ENCODE results near the gene P2RX1.

The P2RX1 gene

GRCh38 chr17:3924512-3925350, 8.5 kb upstream of the P2RX1 start:
- no peak for DNase-seq (ENCODE audit: low read depth)

- DNase-seq (ENCODE audit: low read depth), result no peak
Measured at GRCh38 chr17:3923466-3924190, 7.4 kb upstream of the P2RX1 start.

DNA sequence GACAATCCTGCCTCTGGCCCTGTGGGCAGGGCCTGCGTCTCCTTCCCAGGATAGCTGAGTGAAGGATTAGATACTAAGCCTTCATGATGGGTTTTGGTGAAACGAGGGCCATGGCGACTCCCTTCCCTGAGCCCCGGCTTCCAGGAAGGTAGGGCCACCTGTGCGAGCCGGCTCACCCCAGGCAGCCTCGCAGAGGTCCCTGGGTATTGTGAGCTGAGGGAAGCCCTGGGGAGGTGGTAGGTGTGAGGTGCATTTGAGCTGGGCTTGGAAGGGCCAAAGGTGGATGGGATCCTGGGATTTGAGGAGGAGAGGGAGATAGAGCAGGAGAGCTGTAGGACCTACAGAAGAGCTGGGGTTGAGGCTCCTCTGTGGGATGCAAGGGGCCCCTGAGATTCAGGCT, 6.5 kb upstream of the P2RX1 start:
- DNase-seq (ENCODE audit: low read depth), result no peak

DNA sequence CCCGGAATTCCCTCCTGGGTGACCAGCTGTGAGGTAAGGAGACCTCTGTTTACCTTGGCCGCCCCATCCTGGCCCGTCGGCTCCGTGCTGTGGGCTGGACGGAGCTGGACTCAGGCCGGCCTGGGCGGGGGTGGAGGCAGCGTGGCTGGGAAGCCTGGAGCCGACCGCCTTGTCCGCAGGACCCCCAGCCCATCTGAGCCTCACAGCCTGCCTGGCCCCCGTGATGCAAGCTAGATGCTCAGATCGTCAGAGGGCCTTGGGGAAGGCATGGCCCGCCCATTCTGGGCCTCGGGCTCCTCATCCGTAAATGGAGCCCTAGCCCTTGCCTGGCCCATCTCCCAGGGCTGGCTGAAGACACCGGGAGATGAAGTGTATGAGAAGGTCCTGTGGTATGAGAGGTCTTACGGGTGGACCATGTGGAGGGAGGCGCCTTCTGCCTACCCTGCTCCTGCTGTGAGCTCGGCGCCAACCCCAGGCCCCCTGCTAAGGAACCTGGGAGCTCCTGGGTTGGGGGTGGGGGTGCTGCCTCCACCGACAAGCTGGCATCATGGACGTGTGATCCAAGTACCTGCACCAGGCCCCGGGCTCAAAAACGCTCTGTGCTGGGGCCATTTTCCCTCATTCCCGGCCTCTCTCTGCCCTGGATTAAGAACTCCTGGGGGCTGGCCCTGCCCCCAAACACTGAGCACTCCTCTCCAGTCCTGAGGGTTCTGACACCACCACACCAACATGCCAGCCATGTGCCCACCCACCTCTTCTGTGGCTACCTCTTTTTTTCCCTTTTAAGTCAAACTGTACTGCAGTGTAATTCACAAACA, 5.4 kb upstream of the P2RX1 start:
- no peak for DNase-seq (ENCODE audit: low read depth)

GRCh38 chr17:3921006-3921405, 4.7 kb upstream of the P2RX1 start:
- DNase-seq (ENCODE audit: low read depth), result no peak

- DNase-seq (ENCODE audit: low read depth), result no peak
Measured at GRCh38 chr17:3919123-3919624, 2.9 kb upstream of the P2RX1 start.

DNA sequence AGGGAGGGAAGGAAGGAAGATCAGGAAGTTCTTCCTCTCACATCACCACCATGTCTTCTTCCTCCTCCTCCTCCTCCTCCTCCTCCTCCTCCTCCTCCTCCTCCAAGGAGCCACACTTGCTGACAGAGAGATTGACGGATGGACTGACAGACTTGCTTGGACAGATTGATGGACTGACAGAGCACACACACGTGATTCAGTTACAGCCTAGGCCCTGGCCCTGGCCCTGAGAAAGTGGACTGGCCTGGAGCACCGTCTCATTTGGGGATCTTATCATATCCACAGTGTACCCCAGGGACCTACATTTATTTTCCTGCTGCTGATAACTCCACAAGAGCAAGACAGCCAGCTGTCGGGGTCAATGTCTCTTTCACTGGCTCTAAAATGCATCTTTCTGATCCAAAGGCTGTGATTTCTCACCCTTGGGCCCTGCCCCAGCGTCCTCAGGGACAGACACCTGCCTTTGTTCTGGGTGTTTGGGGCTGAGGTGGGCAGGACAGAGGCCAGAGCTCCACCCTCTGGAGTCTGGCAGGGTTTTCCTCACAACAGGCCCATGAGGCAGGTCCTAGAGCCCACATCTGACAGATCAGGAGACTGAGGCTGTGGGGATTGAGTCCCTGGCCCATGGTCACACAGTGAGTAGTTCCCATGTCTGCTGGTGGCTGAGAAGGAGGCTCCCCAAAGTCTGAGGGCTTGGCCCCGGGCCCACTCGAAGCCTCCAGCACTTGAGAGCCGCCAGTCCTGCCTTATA, 2.3 kb upstream of the P2RX1 start:
- no peak for DNase-seq (ENCODE audit: low read depth)

DNA sequence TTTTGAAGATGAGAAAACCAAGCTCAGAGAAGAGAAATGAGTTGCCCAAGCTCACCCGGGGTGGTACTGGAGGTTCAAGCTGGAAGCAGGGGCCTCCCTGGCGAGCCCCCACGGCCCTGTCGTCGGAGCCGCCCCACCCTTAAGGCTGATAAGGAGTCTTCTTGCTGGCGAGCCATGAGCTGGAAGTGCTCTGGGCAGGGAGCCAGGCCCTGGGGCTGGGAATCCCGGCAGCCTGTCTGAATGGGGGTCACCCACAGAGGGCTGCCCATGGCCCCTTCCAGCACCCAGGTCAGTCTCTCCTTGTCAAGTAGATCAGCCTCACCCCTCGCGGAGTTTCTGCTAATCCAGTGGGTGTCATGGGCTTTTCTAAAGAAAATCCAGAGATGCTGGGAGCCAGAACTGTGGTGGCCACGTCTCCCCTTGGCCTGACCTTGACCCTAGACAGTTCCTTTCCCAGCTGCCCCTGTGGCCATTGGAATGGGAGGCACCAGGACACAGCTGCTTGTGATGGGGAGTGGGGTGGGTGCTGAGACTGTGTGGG, 1.2 kb upstream of the P2RX1 start:
- DNase-seq (ENCODE audit: low read depth), result no peak

- no peak for DNase-seq (ENCODE audit: low read depth)
Measured at GRCh38 chr17:3916825-3917224, 560 bp upstream of the P2RX1 start.

DNA sequence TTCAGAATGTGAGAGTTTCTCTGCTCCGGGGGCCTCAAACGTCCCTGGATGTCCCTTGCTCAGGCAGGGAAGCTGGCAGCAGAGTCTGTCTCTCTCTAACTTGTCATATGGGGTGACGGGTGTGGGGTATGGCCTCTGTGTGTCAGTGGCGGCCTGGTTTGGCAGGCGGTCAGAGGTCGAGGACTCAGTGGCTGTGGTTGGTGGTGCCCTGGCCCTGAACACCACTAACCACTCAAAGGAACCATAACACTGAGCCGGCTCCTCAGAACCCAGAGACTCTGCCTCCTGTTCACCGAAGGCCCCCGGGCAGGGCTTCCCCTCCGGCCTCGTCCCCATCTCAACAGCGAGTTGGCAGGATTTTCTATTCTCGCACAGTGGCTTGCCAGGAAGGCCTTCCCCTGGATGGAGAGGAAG, 677 bp downstream of the P2RX1 start:
- no peak for DNase-seq (ENCODE audit: low read depth)

- no peak for DNase-seq (ENCODE audit: low read depth)
Measured at GRCh38 chr17:3914312-3914670, 2.0 kb downstream of the P2RX1 start.

DNA sequence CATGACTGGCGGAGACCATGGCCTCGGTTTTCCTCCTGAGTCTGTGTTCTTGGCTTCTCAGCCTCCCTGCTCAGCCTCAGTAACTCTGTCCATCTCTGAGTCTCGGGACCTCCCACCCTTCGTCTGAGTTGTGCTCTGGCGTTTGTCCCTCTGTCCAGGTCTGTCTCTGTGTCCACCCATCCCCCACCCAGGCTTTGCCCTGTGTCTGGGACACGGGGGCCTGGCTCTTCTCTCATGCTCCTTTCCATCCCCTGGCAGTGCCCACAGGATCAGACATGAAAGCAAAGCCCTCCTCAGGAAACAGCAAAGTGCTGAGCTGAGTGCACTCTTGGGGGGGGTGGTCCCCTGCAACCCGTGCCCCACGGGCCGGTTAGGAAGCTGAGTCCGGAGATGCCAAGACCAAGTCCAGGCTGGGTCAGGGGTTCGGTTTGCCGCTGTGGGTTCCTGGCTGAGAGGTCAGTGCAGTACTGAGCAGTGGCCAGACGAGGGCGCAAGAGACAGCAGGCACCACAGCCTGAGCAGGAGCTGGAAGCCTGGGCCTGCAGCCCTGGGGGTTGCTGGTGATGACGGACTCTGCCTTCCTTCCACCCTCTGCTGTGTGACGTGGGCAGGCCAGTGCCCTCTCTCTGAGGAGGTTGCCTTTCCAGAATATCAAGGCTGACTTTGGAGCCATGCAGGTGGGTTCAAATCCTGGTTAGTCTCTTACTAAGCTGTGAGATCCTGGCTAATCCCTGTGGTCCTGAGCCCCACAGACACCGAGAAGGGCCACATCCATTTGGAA, 2.5 kb downstream of the P2RX1 start:
- DNase-seq (ENCODE audit: low read depth), result no peak

DNA sequence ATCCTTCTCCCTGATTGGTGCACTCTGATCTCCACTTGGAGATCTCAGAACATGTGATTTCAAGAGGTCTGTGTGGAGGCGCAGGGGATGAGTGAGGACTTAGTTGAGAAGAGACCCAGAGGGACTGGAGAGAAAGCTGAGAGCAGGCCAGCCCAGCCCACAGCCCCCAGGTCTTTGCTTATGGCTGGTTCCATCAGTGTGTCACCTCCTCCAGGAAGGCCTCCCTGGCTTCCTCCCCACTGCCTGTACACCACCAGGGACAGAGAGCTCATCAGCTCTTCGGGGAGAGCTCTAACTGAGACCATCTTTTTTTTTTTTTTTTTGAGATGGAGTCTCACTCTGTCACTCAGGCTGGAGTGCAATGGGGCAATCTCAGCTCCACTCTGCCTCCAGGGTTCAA, 3.4 kb downstream of the P2RX1 start:
- DNase-seq (ENCODE audit: low read depth), result no peak

GRCh38 chr17:3911271-3912053, 4.8 kb downstream of the P2RX1 start:
- no peak for DNase-seq (ENCODE audit: low read depth)

- DNase-seq (ENCODE audit: low read depth), result no peak
Measured at GRCh38 chr17:3910420-3911270, 5.6 kb downstream of the P2RX1 start.

DNA sequence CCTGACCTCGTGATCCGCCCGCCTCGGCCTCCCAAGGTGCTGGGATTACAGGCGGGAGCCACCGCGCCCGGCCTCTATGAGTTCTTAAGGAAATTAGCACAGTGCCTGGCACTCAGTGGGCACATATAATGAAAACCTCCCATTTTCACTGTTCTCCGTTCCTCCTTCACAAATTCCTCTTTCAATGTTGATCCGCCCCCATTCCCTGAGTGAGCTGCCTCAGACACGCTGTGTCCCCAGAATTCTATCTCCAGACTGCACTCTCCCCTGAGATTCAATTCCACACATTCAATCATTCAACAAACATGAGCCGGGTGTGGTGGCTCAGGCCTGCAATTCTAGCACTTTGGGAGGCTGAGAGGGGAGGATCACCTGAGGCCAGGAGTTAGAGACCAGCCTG, 7.0 kb downstream of the P2RX1 start:
- DNase-seq (ENCODE audit: low read depth), result no peak

- no peak for DNase-seq (ENCODE audit: low read depth)
Measured at GRCh38 chr17:3907483-3908216, 8.6 kb downstream of the P2RX1 start.

GRCh38 chr17:3906881-3907280, 9.4 kb downstream of the P2RX1 start:
- DNase-seq (ENCODE audit: low read depth), result no peak
